ENCODE measurements around the gene CD33. TPM values are rescaled to one million over a fixed set of nuclear protein-coding genes. Genes with fewer than 3 reads are reported as not detected.

Gene CD33
- total and polyA plus RNA-seq, 2 of the 8 experiments (the other 6 are each of a cell fraction or from before 2014, with no cell fraction given), result 0.06 TPM; not detected in 1

GRCh38 chr19:51196181-51196580 is 28.7 kb upstream of the CD33 start:
- no peak overlapping the region for H3K4me2 ChIP-seq (ENCODE audit: insufficient read depth in 1 of 2, low read depth in 2 of 2, low read length in 2 of 2)
- H2BK12ac ChIP-seq (ENCODE audit: low read depth, low read length), result no peak overlapping the region
- no peak overlapping the region for H3K9ac ChIP-seq (replicated peaks in 1 of 4; ENCODE audit: extremely low read depth in 1 of 4, low read depth in 3 of 4, low read length in 3 of 4)
- no peak overlapping the region for H2BK5ac ChIP-seq (ENCODE audit: low read depth, low read length)
- no peak overlapping the region for H4K8ac ChIP-seq (ENCODE audit: extremely low read depth, insufficient read depth, low read length)
- H3K23me2 ChIP-seq (ENCODE audit: low read depth, low read length), result no peaks in the 10 kb centered on the region
- H4K20me1 ChIP-seq (replicated peaks in 1 of 2; ENCODE audit: control insufficient read depth in 1 of 2, insufficient read depth in 2 of 2, low read length in 2 of 2), result no peaks in the 10 kb centered on the region
- H2BK20ac ChIP-seq (ENCODE audit: low read length), result no peak overlapping the region
- H3K27ac ChIP-seq (ENCODE audit: low read depth, low read length), result no peak overlapping the region
- TF ChIP-seq TBP (IDR thresholded peaks at IDR 0.05; ENCODE audit: low read depth, low read length), result no peak
- TF ChIP-seq ATF3 (IDR thresholded peaks at IDR 0.05; ENCODE audit: insufficient read depth, low read depth, low read length), result no peak
- no peak for TF ChIP-seq JUN (IDR thresholded peaks at IDR 0.05; ENCODE audit: low read depth, low read length)
- no peak for TF ChIP-seq EGR1 (IDR thresholded peaks at IDR 0.05; ENCODE audit: borderline replicate concordance, low read depth, low read length)
- TF ChIP-seq RFX5 (IDR thresholded peaks at IDR 0.05; ENCODE audit: borderline replicate concordance, low read depth, low read length), result no peak
- no peak for TF ChIP-seq SUZ12 (IDR thresholded peaks at IDR 0.05; ENCODE audit: low read length)
- no peak for TF ChIP-seq POLR2AphosphoS5 (IDR thresholded peaks at IDR 0.05; ENCODE audit: low read depth, low read length)
- TF ChIP-seq ZNF274 (IDR thresholded peaks at IDR 0.05; ENCODE audit: borderline replicate concordance, extremely low read depth, low read length), result no peak
- no peak for TF ChIP-seq CHD1 (IDR thresholded peaks at IDR 0.05; ENCODE audit: low read depth, low read length)
- TF ChIP-seq CEBPB (IDR thresholded peaks at IDR 0.05; ENCODE audit: low read depth, low read length), result no peak
- TF ChIP-seq KDM4A (IDR thresholded peaks at IDR 0.05; ENCODE audit: low read depth, low read length, severe bottlenecking), result no peak
- H3K56ac ChIP-seq (replicated peaks; ENCODE audit: insufficient read length, low read depth, low read length), result no peak overlapping the region
- H3K79me2 ChIP-seq (ENCODE audit: control insufficient read depth in 1 of 2, insufficient read depth in 2 of 2, low read length in 2 of 2), result no peaks in the 10 kb centered on the region
- no peaks in the 10 kb centered on the region for H3K79me1 ChIP-seq (ENCODE audit: low read depth, low read length)
- POLR2A ChIA-PET (ENCODE audit: partially characterized antibody), result no interaction called here
- H3K27me3 ChIP-seq (replicated peaks in 1 of 4; ENCODE audit: control insufficient read depth in 3 of 4, extremely low read depth in 1 of 4, insufficient read depth in 3 of 4, low read length in 3 of 4), result no peaks in the 10 kb centered on the region
- no peak overlapping the region for H4K91ac ChIP-seq (replicated peaks; ENCODE audit: insufficient read length, low read length)
- no peak overlapping the region for H2AK5ac ChIP-seq (ENCODE audit: low read depth, low read length)
- 78% methylated on average over 5 of the region's 5 CpGs; no CpG with 5 or more reads in 1 of the 2 experiments for WGBS, 2 experiments (ENCODE audit: extremely low coverage in 1 of 2, insufficient coverage in 1 of 2, insufficient read length in 1 of 2, insufficient replicate concordance in 2 of 2, low coverage in 1 of 2, low lambda C conversion rate in 2 of 2, missing lambda C conversion rate in 1 of 2)
- no peaks in the 10 kb centered on the region for H3K4me1 ChIP-seq (replicated peaks in 1 of 4; ENCODE audit: control insufficient read depth in 3 of 4, insufficient read depth in 4 of 4, low read length in 3 of 4)
- H2BK15ac ChIP-seq (ENCODE audit: low read length), result no peak overlapping the region
- no peak overlapping the region for H4K5ac ChIP-seq (ENCODE audit: insufficient read length, low read depth, low read length)
- no peaks in the 10 kb centered on the region for H3K36me3 ChIP-seq (ENCODE audit: control insufficient read depth in 2 of 4, insufficient read depth in 4 of 4, low read length in 3 of 4)
- H3K9me3 ChIP-seq (ENCODE audit: insufficient read depth in 2 of 2, low read depth in 1 of 2, low read length in 1 of 2), result peaks cover 2 to 3% of the 10 kb centered on the region in 2 experiments; a peak in 2 of 4 replicates
- H3K4me3 ChIP-seq (ENCODE audit: extremely low read depth in 1 of 4, insufficient read depth in 2 of 4, low read depth in 3 of 4, low read length in 4 of 4), result no peak overlapping the region
- DNase-seq (ENCODE audit: low read depth in 1 of 2, low spot score in 2 of 2) (no peak), FAIRE-seq (no peak)
- H3K23ac ChIP-seq (ENCODE audit: insufficient read length), result no peak overlapping the region
- no peak overlapping the region for H3K18ac ChIP-seq (ENCODE audit: extremely low read depth, low read length)
- no peak overlapping the region for H2AFZ ChIP-seq (ENCODE audit: low read length)
- no peak overlapping the region for H2BK120ac ChIP-seq (replicated peaks; ENCODE audit: low read depth, low read length)
- no peak overlapping the region for H3K14ac ChIP-seq (ENCODE audit: insufficient read length)
- CTCF ChIA-PET (ENCODE audit: partially characterized antibody), result no interaction called here
- H3K4ac ChIP-seq (replicated peaks; ENCODE audit: insufficient read length, low read depth, low read length), result no peak overlapping the region
